ENCODE results near the gene FOXP1. TPM values are rescaled to one million over a fixed set of nuclear protein-coding genes. Genes with fewer than 3 reads are reported as not detected.
A peak's percentile ranks its signal among the peaks of the same experiment; 100 is the strongest.

The FOXP1 gene
- total and polyA plus RNA-seq, 2 of the 13 experiments (the other 11 are each of a cell fraction or from before 2014, with no cell fraction given): 40.4 to 59.0 TPM

DNA sequence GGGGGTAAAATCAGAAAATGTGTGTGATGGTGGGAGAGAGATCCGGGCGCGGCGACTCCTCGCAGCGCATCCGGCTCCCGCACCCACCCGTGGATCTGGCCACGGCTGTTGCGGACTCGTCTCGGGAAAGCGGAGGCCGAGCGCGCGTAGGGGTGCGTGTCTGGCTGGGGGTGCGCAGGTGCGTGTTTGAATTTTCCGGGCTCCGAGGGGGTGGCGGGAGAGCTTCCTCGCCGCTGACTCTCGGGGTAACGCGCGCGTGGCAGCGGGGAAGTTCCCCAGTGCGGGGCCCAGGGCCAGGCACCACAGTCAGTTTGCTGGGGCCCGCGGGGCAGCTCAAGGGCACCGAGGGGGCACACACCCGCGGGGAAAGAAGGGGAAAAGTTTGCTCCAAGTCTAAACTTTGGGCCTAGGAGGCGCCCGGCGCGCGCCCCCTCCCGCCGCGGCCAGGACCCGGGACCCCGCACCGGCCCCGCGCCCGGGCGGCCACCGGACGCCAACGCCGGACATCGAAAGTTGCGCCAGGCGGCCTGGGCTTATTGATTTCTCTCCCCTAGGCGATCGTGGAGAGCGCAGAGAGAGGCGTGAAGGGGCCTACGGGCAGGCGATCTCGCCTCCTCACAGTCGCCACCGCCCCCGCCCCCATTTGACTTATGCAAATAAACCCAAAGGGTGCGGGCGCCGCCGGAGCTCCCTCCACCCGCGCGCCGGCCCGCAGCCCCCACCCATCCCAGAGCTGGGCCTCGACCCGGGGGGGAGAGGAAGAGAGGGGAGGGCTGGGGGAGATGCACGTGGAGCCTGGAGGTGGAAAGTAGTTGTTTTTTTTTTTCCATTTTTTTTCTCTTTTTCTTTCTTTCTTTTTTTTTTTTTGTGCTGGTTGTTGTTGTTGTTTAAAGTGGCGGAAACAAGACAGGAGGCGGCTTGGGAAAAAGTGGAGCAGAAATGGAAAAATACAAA is 639 bp downstream of the FOXP1 start (continued):
- TF ChIP-seq TRAFD1 (CRISPR knock-in tag; IDR thresholded peaks at IDR 0.05; ENCODE audit: borderline replicate concordance) (no peak), ZNF317 (CRISPR knock-in tag; IDR thresholded peaks at IDR 0.05) (no peak), NR2F1 (CRISPR knock-in tag; IDR thresholded peaks at IDR 0.05) (no peak), PHF21A (CRISPR knock-in tag; IDR thresholded peaks at IDR 0.05) (0 out of 2 replicates have a peak, but pooled peaks have one; percentile 35), CHCHD3 (CRISPR knock-in tag; IDR thresholded peaks at IDR 0.05) (no peak), KMT2A (CRISPR knock-in tag; IDR thresholded peaks at IDR 0.05) (peak; percentile 26; the same call in 1 of the 2 replicates), RAD21 (CRISPR knock-in tag; IDR thresholded peaks at IDR 0.05) (peak; percentile 30; the same call in 1 of the 2 replicates), ZNF839 (CRISPR knock-in tag; IDR thresholded peaks at IDR 0.05; ENCODE audit: borderline replicate concordance) (no peak), SOX6 (IDR thresholded peaks at IDR 0.05) (no peak), SOX6 (CRISPR knock-in tag; IDR thresholded peaks at IDR 0.05) (peak; percentile 71), NRL (CRISPR knock-in tag; IDR thresholded peaks at IDR 0.05; ENCODE audit: borderline replicate concordance) (peak; percentile 52; the same call in 1 of the 2 replicates), ATF3 (CRISPR knock-in tag; IDR thresholded peaks at IDR 0.05) (no peak), ZNF7 (CRISPR knock-in tag; IDR thresholded peaks at IDR 0.05) (no peak), THYN1 (CRISPR knock-in tag; IDR thresholded peaks at IDR 0.05; ENCODE audit: borderline replicate concordance, low read depth) (no peak), ZNF20 (CRISPR knock-in tag; IDR thresholded peaks at IDR 0.05) (no peak), SMAD1 (CRISPR knock-in tag; IDR thresholded peaks at IDR 0.05; ENCODE audit: borderline replicate concordance, low read depth) (no peak), ZNF24 (IDR thresholded peaks at IDR 0.05) (no peak), BORCS8-MEF2B (CRISPR knock-in tag; IDR thresholded peaks at IDR 0.05) (no peak), ZSCAN12 (CRISPR knock-in tag; IDR thresholded peaks at IDR 0.05) (no peak), GATAD1 (CRISPR knock-in tag; IDR thresholded peaks at IDR 0.05) (0 out of 2 replicates have a peak, but pooled peaks have one; percentile 2)
- TF ChIP-seq, protein P1, sequence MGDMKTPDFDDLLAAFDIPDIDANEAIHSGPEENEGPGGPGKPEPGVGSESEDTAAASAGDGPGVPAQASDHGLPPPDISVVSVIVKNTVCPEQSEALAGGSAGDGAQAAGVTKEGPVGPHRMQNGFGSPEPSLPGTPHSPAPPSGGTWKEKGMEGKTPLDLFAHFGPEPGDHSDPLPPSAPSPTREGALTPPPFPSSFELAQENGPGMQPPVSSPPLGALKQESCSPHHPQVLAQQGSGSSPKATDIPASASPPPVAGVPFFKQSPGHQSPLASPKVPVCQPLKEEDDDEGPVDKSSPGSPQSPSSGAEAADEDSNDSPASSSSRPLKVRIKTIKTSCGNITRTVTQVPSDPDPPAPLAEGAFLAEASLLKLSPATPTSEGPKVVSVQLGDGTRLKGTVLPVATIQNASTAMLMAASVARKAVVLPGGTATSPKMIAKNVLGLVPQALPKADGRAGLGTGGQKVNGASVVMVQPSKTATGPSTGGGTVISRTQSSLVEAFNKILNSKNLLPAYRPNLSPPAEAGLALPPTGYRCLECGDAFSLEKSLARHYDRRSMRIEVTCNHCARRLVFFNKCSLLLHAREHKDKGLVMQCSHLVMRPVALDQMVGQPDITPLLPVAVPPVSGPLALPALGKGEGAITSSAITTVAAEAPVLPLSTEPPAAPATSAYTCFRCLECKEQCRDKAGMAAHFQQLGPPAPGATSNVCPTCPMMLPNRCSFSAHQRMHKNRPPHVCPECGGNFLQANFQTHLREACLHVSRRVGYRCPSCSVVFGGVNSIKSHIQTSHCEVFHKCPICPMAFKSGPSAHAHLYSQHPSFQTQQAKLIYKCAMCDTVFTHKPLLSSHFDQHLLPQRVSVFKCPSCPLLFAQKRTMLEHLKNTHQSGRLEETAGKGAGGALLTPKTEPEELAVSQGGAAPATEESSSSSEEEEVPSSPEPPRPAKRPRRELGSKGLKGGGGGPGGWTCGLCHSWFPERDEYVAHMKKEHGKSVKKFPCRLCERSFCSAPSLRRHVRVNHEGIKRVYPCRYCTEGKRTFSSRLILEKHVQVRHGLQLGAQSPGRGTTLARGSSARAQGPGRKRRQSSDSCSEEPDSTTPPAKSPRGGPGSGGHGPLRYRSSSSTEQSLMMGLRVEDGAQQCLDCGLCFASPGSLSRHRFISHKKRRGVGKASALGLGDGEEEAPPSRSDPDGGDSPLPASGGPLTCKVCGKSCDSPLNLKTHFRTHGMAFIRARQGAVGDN (CRISPR knock-in tag; IDR thresholded peaks at IDR 0.05): peak; percentile 70
- TF ChIP-seq, protein P2, sequence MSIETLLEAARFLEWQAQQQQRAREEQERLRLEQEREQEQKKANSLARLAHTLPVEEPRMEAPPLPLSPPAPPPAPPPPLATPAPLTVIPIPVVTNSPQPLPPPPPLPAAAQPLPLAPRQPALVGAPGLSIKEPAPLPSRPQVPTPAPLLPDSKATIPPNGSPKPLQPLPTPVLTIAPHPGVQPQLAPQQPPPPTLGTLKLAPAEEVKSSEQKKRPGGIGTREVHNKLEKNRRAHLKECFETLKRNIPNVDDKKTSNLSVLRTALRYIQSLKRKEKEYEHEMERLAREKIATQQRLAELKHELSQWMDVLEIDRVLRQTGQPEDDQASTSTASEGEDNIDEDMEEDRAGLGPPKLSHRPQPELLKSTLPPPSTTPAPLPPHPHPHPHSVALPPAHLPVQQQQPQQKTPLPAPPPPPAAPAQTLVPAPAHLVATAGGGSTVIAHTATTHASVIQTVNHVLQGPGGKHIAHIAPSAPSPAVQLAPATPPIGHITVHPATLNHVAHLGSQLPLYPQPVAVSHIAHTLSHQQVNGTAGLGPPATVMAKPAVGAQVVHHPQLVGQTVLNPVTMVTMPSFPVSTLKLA (IDR thresholded peaks at IDR 0.05): peak; percentile 56
